HFFc6 (cell line): ENCODE data around the gene GPR45. TPM values are rescaled to one million over a fixed set of nuclear protein-coding genes. Genes with fewer than 3 reads are reported as not detected.

Source experiments
- DNase-seq: peaks from one replicate; pipeline ENCODE4 v3.0.0-alpha.2; 2018
- H3K27ac Mint-ChIP-seq: 2 replicates; pipeline ENCODE4 v1.8.0; 2020; ENCODE audit warnings: mild to moderate bottlenecking, mixed read lengths
- H3K27me3 Mint-ChIP-seq: 2 replicates; pipeline ENCODE4 v1.8.0; 2021; ENCODE audit warnings: mild to moderate bottlenecking, moderate library complexity, mixed read lengths; ENCODE audit not compliant: insufficient read depth
- H3K36me3 Mint-ChIP-seq: 2 replicates; pipeline ENCODE4 v1.8.0; 2021; ENCODE audit warnings: low read depth, mixed read lengths
- H3K4me1 Mint-ChIP-seq: 2 replicates; pipeline ENCODE4 v1.8.0; 2020; ENCODE audit warnings: low read depth, mixed read lengths
- H3K4me3 Mint-ChIP-seq: 2 replicates; pipeline ENCODE4 v1.8.0; 2020; ENCODE audit warnings: mild to moderate bottlenecking, moderate library complexity, mixed read lengths
- H3K9me3 Mint-ChIP-seq: 2 replicates; pipeline ENCODE4 v1.8.0; 2020; ENCODE audit warnings: mild to moderate bottlenecking, mixed read lengths
- long read RNA-seq: library from polyadenylated mRNA; unstranded; transcript quantifications from one replicate; pipeline ENCODE4 v2.0.0, GENCODE V29; 2019
- total RNA-seq, 6 experiments: library from RNA; stranded (reverse); fragmentation: NEBNext Ultra II Directional; extraction: Animal tissue kit (Norgen Biotek cat#: 25700); gene quantifications; 2 replicates in 1 of 6; 3 replicates in 5 of 6; pipeline ENCODE4 v1.2.3, GENCODE V29; 2021
- TF ChIP-seq, protein P1 (sequence below): fragments of 200-600 bp; sonication (generic); IDR thresholded peaks from 2 replicates; pipeline ENCODE4 v1.5.0; 2021; ENCODE audit warnings: antibody characterized with exemption, mild to moderate bottlenecking

The GPR45 gene, protein sequence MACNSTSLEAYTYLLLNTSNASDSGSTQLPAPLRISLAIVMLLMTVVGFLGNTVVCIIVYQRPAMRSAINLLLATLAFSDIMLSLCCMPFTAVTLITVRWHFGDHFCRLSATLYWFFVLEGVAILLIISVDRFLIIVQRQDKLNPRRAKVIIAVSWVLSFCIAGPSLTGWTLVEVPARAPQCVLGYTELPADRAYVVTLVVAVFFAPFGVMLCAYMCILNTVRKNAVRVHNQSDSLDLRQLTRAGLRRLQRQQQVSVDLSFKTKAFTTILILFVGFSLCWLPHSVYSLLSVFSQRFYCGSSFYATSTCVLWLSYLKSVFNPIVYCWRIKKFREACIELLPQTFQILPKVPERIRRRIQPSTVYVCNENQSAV
- not detected for total RNA-seq
- long read RNA-seq: 0 reads

DNA sequence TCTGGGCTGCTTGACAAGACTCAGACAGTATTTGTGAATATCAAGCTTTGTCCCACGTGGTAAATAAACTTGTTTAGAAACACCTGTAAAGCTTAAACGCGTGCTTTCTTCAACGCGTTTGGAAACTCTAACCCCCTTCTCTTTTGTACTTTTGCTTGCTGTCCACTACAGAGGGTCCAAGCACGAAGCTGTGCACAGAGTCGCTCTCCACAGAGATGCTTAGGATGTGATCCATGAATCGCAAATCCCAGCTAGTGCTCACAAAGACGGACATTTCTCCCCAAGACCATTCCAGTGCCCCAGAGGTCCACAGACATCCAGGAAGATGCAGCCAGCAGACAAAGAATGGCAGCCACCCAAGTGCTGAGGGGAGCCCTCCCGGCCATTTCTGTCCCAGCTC, at the start of gene GPR45:
Gene GPR45, plus strand, starts transcription at position 301 of the 400 bp plus-strand sequence. CDS start 116 bp downstream, outside the sequence.
- Mint-ChIP-seq H3K36me3 (no peaks in the 10 kb centered on the region), H3K27me3 (peaks cover 2% of the 10 kb centered on the region), H3K4me1 (peaks cover 26% of the 10 kb centered on the region), H3K27ac (no peak within 1 kb of the TSS; the same call in 1 of the 2 replicates), H3K4me3 (no peak within 1 kb of the TSS), H3K9me3 (no peaks in the 10 kb centered on the region)
- DNase-seq: no peak
- TF ChIP-seq, protein P1, sequence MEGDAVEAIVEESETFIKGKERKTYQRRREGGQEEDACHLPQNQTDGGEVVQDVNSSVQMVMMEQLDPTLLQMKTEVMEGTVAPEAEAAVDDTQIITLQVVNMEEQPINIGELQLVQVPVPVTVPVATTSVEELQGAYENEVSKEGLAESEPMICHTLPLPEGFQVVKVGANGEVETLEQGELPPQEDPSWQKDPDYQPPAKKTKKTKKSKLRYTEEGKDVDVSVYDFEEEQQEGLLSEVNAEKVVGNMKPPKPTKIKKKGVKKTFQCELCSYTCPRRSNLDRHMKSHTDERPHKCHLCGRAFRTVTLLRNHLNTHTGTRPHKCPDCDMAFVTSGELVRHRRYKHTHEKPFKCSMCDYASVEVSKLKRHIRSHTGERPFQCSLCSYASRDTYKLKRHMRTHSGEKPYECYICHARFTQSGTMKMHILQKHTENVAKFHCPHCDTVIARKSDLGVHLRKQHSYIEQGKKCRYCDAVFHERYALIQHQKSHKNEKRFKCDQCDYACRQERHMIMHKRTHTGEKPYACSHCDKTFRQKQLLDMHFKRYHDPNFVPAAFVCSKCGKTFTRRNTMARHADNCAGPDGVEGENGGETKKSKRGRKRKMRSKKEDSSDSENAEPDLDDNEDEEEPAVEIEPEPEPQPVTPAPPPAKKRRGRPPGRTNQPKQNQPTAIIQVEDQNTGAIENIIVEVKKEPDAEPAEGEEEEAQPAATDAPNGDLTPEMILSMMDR: no peak

DNA sequence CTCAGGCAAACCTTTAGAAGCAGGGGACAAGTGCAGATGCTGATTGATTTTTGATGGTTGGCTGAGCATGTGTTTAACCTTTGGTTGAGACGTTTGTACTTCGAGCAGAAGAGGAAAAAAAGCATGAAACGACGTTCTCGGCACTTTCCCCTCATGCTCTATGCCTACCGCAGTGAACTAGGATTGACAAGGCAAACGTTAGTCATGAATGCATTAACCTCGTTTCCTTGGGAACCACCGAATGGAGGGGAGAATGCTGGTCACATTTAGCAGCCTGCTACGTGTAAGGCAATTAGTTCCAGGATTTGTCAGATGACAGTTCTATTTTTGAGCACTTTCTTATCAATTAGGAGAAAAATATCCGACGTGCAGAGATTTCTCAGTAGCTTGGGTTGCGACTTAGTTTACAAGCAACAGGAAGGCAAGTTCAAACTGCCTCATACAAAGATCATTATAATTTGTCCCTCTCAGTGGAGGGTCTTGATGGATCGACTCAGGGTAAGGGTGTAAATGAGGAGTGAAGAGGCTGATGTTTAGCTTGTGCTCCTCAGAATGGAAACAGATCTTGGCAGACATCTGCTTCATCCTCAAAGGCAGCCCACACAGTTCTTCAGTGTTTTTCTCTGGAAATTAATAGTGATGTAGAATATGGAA, 47.4 kb upstream of the GPR45 start:
- H3K27me3 Mint-ChIP-seq: peaks cover 9% of the 10 kb centered on the region
- H3K4me1 Mint-ChIP-seq: no peaks in the 10 kb centered on the region
- H3K4me3 Mint-ChIP-seq: no peak overlapping the region
- no peak overlapping the region for H3K27ac Mint-ChIP-seq
- H3K9me3 Mint-ChIP-seq: no peaks in the 10 kb centered on the region
- no peaks in the 10 kb centered on the region for H3K36me3 Mint-ChIP-seq
- no peak for DNase-seq
- TF ChIP-seq, protein P1: no peak

DNA sequence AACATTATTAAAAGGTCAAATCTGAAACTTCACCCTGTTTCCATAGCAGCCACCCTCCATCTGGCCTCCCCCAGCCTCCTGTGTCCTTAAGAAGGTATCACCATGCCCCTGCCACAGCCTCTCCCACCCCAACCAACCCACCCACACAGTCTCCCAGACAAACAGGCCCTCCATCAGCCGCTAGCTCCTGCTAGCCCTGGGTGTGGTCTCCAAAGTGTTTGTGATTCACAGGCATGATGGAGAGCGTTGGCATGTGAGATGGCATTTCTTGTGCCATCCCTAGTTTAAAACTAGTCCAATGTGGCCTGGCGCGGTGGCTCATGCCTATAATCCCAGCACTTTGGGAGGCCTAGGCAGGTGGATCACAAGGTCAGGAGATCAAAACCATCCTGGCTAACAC, 44.9 kb upstream of the GPR45 start:
- TF ChIP-seq, protein P1: no peak
- no peak overlapping the region for H3K4me3 Mint-ChIP-seq
- no peak overlapping the region for H3K27ac Mint-ChIP-seq
- H3K9me3 Mint-ChIP-seq: no peaks in the 10 kb centered on the region
- no peaks in the 10 kb centered on the region for H3K36me3 Mint-ChIP-seq
- DNase-seq: no peak
- H3K4me1 Mint-ChIP-seq: no peaks in the 10 kb centered on the region
- H3K27me3 Mint-ChIP-seq: peaks cover 13% of the 10 kb centered on the region

DNA sequence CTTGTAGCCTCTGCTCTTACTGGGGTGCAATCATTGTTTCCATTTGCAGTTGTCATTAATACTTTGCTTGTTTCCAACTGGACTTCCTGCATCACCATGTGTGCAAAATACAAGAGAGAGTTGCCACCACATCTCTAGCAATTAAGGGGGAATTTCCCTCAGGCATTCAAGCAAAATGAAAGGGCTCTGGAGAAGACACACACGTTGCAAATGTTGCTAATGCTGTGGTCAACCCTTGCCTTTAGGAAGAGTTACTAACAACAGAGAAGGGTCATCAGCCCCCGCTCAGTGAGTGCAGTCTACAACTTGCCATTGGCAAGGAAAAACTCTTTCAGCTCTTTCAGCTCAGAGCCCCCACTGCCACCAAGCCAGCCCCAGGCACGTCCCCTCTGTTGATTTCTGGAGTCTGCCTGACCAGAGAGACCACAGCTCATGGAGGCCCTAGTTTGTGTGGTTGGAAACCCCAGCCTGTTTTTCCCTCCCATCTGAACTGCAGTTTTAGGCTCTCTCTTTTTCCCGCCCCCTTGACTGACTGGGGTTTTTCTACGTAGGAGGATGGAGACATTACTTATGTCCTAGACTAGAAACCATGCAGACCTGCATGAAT, 25.9 kb upstream of the GPR45 start:
- Mint-ChIP-seq H3K4me1 (no peaks in the 10 kb centered on the region), H3K4me3 (no peak overlapping the region), H3K9me3 (no peaks in the 10 kb centered on the region), H3K27ac (no peak overlapping the region), H3K27me3 (peaks cover 14% of the 10 kb centered on the region), H3K36me3 (no peaks in the 10 kb centered on the region)
- TF ChIP-seq, protein P1: no peak
- DNase-seq: no peak

DNA sequence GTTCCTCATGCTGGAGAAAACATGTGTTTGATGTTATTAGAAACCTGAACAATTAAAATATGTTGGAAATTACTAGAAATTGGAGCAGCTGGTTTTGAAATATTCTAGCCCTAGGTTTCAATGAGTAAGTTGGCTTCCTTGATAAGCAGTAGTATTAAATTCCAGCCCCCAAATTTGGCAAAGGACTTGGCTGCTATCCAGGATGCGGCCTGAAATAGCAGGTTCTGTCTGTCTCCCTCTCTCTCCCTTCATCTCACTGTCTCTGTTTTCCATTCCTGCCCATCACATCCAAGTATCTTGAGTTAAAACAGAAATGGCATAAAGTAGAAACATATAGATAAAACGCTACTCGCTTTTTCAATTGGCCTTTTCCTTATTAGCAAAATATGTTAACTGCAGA, 20.9 kb upstream of the GPR45 start:
- H3K4me3 Mint-ChIP-seq: no peak overlapping the region
- peaks cover 35% of the 10 kb centered on the region for H3K27me3 Mint-ChIP-seq
- TF ChIP-seq, protein P1: no peak
- H3K36me3 Mint-ChIP-seq: no peaks in the 10 kb centered on the region
- no peak overlapping the region for H3K27ac Mint-ChIP-seq
- no peaks in the 10 kb centered on the region for H3K9me3 Mint-ChIP-seq
- no peaks in the 10 kb centered on the region for H3K4me1 Mint-ChIP-seq
- no peak for DNase-seq
